MM.1S (cell line): ENCODE results near the gene DLGAP1.

Source experiments
- CTCF ChIP-seq: fragments of 300-600 bp; sonication (generic); IDR thresholded peaks from 2 replicates; pipeline ENCODE4 v1.5.1; 2016; ENCODE audit warnings: antibody characterized with exemption, low read length, mixed read lengths
- EZH2 ChIP-seq: fragments of 300-600 bp; sonication (generic); optimal IDR thresholded peaks from 2 replicates; pipeline ENCODE3; 2017; ENCODE audit warnings: low read depth, mild to moderate bottlenecking, antibody characterized with exemption, low read length, mixed read lengths

GRCh38 chr18:3793111-3793510, 662.0 kb downstream of the DLGAP1 start:
- no peak for TF ChIP-seq CTCF
- TF ChIP-seq EZH2, result no peak
